Lung (tissue), 12 donors: Measurements from ENCODE around the gene HEMK1. TPM values are rescaled to one million over a fixed set of nuclear protein-coding genes. Genes with fewer than 3 reads are reported as not detected.

ENCODE experiments used
- ATAC-seq: fragments of 200-7000 bp; cut with Tn5 transposase; one replicate; pipeline ENCODE4 v1.9.1; 2020; ENCODE audit warnings: moderate number of reproducible peaks; ENCODE audit not compliant: insufficient read depth, low FRiP score
- DNase-seq, 3 donors: peaks; one replicate each; pipeline ENCODE4 v3.0.0-alpha.2; 2013 to 2017
- H3K27ac ChIP-seq, 2 donors: one replicate each; pipeline ENCODE4 v1.5.1; 2013; ENCODE audit warnings: mild to moderate bottlenecking in 2 of 2, moderate library complexity in 2 of 2, control low read depth in 1 of 2, inconsistent platforms in 1 of 2, low read depth in 1 of 2, low read length in 1 of 2
- H3K27me3 ChIP-seq, 3 donors: one replicate each; pipeline ENCODE4 v1.5.1; 2013; ENCODE audit warnings: low read length in 2 of 3; ENCODE audit not compliant: control insufficient read depth in 3 of 3, insufficient read depth in 3 of 3
- H3K36me3 ChIP-seq, 4 donors: one replicate each; pipeline ENCODE4 v1.5.1; 2013; ENCODE audit warnings: low read length in 4 of 4, mild to moderate bottlenecking in 1 of 4, moderate library complexity in 1 of 4; ENCODE audit not compliant: control insufficient read depth in 4 of 4, insufficient read depth in 4 of 4
- H3K4me1 ChIP-seq, 5 donors: one replicate each; pipeline ENCODE4 v1.5.1; 2013; ENCODE audit warnings: low read length in 5 of 5, mild to moderate bottlenecking in 2 of 5, moderate library complexity in 1 of 5; ENCODE audit not compliant: control insufficient read depth in 5 of 5, insufficient read depth in 5 of 5
- H3K4me3 ChIP-seq: one replicate; pipeline ENCODE4 v1.5.1; 2013; ENCODE audit warnings: mild to moderate bottlenecking, control low read depth, moderate library complexity
- H3K9ac ChIP-seq, 2 donors: one replicate each; pipeline ENCODE4 v1.5.1; 2013; ENCODE audit warnings: low read length in 2 of 2, control low read depth in 1 of 2; ENCODE audit not compliant: insufficient read depth in 1 of 2
- H3K9me3 ChIP-seq, 4 donors: one replicate each; pipeline ENCODE4 v1.5.1; 2013; ENCODE audit warnings: low read length in 3 of 4, mild to moderate bottlenecking in 1 of 4, moderate library complexity in 1 of 4; ENCODE audit not compliant: control insufficient read depth in 4 of 4, insufficient read depth in 3 of 4
- CTCF ChIP-seq: IDR thresholded peaks from 2 replicates; pipeline ENCODE4 v1.5.1; 2012; ENCODE audit warnings: mild to moderate bottlenecking; ENCODE audit errors: control extremely low read depth, extremely low read depth
- WGBS, 2 donors: extraction: QIAGEN DNeasy Blood & Tissue Kit; methylation state at CpG; one replicate each; pipeline ENCODE4 v1.1.7; 2013; 5-methylcytosine and 5-hydroxymethylcytosine counted together
- polyA plus RNA-seq, 2 donors: library from polyadenylated mRNA; stranded (reverse); fragments of 200-250 nt; gene quantifications; one replicate each; pipeline ENCODE4 v1.2.1, GENCODE V29; 2013
- total RNA-seq, 2 donors: library from RNA; depleted of rRNA in 1 of 2; stranded (reverse); fragments of >200 nt in 1 of 2; gene quantifications; one replicate each; pipeline ENCODE4 v1.2.1, GENCODE V29; 2014 to 2021
- donor health status: control.
- donor health status: control.
- donor health status: Bipolar disorder and iron deficiency.
- donor health status: healthy.
- donor health status: DM: yes; HTN: yes; CAD: no.

HEMK1 gene
- total and polyA plus RNA-seq, 4 donors = 16.0 to 28.0 (median 18.7) TPM

DNA sequence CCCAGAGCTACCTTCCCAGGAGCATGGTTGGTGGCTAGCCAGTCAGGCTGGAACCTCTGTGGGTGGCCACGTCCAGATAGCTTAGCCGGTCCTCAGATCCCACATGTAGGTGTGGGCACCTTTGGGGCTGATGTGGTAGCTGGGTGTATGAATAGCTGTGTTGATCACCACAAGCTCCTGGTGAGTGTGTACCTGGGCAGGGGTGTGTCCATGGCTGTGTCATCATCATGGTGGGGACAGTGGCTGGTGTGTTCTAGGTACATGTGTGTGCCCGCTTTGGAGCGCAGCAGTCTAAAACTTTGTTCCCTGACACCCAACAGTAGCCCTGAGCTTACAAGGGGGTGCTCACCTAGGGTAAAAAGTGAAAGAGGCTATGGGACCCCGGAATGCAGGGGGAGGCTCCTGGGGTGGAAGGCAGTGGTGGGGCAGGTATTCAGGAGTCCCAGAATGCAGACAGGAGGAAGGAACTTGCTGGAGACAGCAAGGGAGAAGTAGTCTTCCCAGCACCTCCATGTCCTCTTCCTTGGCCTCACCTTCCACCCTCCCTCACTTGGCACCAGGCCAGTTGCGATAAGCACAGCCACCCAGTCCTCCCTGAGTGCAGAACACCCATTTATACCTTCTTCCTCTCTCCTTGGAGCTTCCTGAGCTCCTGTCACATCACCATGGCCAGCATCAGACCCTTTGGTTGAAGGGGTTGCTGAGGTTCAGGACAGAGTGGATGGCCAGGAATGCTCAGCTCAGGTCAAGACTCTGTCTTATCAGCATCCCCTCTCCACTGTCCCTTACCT, 41.1 kb downstream of the HEMK1 start:
- no peaks in the 10 kb centered on the region for H3K27me3 ChIP-seq
- H3K4me1 ChIP-seq = peaks cover 6 to 51% (median 34%) of the 10 kb centered on the region in 5 donors
- peak overlapping the region; percentile 89 to 93 for H3K27ac ChIP-seq
- H3K36me3 ChIP-seq = peaks cover 6 to 37% (median 26%) of the 10 kb centered on the region in 4 donors
- H3K9ac ChIP-seq = peak overlapping the region; percentile 80 to 86
- WGBS, 2 donors = 57 to 62% methylated on average over 6 of the region's 6 CpGs
- TF ChIP-seq CTCF = no peak
- no peak for ATAC-seq
- no peaks in the 10 kb centered on the region for H3K9me3 ChIP-seq
- peak in 2 of 3 donors; percentile 31 to 46 for DNase-seq
- peak overlapping the region; percentile 79 for H3K4me3 ChIP-seq

DNA sequence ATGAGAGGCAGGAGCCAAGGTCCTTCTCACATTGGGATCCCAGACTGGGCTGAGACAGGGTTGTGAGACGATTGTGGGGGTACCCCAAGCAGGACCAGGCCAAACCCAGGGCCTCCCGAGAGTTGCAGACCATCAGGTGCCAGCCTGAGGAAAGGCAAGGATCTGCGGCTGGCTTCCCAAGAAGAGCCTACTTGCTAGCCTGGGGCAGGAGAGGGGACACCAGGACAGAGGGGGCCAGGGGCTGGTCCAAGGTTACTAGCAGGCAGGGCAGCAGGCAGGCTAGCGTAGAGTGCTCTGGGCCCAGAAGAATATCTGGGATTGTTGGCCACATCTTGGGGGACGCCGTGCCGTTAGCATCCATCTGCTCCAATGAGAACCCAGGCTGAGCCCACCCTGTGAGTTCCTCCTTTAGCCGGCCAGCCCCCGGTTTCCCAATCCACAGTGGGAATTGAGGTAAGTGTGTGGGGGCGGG, 41.7 kb downstream of the HEMK1 start:
- ATAC-seq (no peak), DNase-seq (no peak)
- H3K9ac ChIP-seq = peak overlapping the region; percentile 80 to 86
- H3K9me3 ChIP-seq = no peaks in the 10 kb centered on the region
- no peaks in the 10 kb centered on the region for H3K27me3 ChIP-seq
- no peak for TF ChIP-seq CTCF
- peak overlapping the region; percentile 79 for H3K4me3 ChIP-seq
- 5 to 6% methylated on average over 10 of the region's 10 CpGs for WGBS, 2 donors
- peaks cover 6 to 31% (median 23%) of the 10 kb centered on the region in 4 donors for H3K36me3 ChIP-seq
- peaks cover 6 to 51% (median 34%) of the 10 kb centered on the region in 5 donors for H3K4me1 ChIP-seq
- H3K27ac ChIP-seq = peak overlapping the region; percentile 89 to 93

GRCh38 chr3:50611464-50612233, 42.3 kb downstream of the HEMK1 start, which contains the start of gene CISH:
CISH (minus strand) TSS chr3:50611774; CDS start chr3:50611650, 124 bp downstream.
- 1% methylated on average over 70 to 75 of the region's 75 CpGs for WGBS, 2 donors
- no peaks in the 10 kb centered on the region for H3K9me3 ChIP-seq
- DNase-seq (peak; percentile 99), ATAC-seq (peak; percentile 85)
- H3K36me3 ChIP-seq = peaks cover 6 to 26% (median 19%) of the 10 kb centered on the region in 4 donors
- peaks cover 6 to 56% (median 34%) of the 10 kb centered on the region in 5 donors for H3K4me1 ChIP-seq
- peak within 1 kb of the TSS; percentile 79 for H3K4me3 ChIP-seq
- H3K27ac ChIP-seq = peak within 1 kb of the TSS; percentile 89 to 93
- H3K9ac ChIP-seq = peak within 1 kb of the TSS; percentile 80 to 91
- TF ChIP-seq CTCF = no peak
- no peaks in the 10 kb centered on the region for H3K27me3 ChIP-seq
